ENCODE measurements around the gene LPGAT1.

GRCh38 chr1:211811848-211812247 is 18.7 kb downstream of the LPGAT1 start:
- TF ChIP-seq, protein P1, sequence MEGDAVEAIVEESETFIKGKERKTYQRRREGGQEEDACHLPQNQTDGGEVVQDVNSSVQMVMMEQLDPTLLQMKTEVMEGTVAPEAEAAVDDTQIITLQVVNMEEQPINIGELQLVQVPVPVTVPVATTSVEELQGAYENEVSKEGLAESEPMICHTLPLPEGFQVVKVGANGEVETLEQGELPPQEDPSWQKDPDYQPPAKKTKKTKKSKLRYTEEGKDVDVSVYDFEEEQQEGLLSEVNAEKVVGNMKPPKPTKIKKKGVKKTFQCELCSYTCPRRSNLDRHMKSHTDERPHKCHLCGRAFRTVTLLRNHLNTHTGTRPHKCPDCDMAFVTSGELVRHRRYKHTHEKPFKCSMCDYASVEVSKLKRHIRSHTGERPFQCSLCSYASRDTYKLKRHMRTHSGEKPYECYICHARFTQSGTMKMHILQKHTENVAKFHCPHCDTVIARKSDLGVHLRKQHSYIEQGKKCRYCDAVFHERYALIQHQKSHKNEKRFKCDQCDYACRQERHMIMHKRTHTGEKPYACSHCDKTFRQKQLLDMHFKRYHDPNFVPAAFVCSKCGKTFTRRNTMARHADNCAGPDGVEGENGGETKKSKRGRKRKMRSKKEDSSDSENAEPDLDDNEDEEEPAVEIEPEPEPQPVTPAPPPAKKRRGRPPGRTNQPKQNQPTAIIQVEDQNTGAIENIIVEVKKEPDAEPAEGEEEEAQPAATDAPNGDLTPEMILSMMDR (IDR thresholded peaks at IDR 0.05): no peak
- no peak for TF ChIP-seq POLR2A (IDR thresholded peaks at IDR 0.05; ENCODE audit: low read depth)

All from esophagus muscularis mucosa (tissue), 3 donors.